Inferior parietal cortex (tissue), 1 donor: ENCODE results near the gene MAGOH.
A peak's percentile ranks its signal among the peaks of the same experiment; 100 is the strongest.
"Not testable (repeated sequence)": the region's sequence is repeated elsewhere in the genome, so short reads cannot be mapped to it uniquely, and the experiment has no call there.

Experiments
- DNase-seq: peaks from one replicate; pipeline ENCODE4 v3.0.0-alpha.2; 2016; ENCODE audit errors: extremely low spot score

Gene MAGOH

DNA sequence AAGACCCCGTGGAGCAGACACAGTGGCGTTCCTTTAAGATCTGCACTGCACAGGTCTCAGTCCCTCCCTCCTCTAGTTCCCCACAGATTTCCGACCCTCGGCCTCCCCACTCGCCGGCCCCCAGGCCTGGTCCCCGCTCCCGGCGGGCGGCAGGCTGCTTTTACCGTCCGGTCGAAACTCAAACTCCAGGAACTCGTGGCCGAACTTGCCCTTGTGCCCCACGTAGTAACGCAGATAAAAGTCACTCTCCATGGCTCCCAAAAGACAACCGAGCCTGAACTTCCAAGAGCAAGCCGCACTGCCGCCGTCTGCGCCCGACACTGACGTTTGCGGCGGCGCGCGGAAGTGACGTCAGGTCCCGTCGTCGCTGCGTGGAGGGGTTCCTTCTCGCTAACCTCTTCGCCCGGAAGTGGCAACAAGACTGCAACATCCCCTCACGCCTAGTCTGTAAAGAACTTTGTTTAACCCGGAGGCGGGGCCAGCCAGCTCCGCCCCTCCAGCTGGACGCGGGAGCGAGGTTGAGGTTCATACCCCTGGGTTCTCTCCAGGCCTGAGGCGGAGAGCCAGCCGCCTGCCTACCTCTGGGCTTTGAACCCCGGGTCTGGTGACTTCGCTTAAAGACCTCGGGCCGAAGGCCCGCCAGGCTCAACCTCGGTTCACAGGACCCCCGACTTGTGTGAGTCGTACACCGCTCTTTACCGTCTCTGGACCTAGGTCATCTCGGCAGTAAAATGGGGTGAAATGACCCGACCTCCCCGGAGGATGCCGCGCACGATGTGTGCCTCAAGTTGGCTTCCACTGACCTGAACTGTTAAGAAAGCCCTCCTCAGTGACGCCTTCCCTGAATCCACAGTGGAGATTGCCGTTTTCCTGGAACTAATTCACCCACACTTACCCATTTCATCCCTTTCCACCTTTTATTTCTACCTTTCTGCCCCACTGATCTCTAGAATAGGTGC, at the start of gene MAGOH:
Gene MAGOH, minus strand, starts transcription at position 322 of the 959 bp plus-strand sequence. Its CDS starts 70 bp downstream, at position 252.
- DNase-seq: peak; percentile 95

DNA sequence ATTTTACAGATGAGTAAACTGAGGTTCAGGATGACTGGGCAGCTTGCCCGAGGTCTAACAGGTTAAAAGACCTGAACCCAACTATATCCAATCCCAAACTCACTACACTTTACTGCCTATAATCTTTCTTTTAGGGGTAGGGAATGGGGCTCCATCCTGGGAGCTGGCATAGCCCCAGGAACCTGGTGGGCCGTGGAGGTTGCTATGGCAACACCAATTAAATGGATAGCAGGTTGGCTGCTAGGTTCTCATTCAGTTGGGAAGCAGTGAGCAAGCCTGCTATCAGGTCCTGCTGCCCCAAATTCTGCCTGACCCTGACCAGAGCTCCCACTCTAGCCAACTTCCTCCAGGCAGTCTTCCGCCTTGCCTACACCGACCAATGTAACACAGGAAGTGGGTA, 48.6 kb upstream of the MAGOH start:
- no peak for DNase-seq

DNA sequence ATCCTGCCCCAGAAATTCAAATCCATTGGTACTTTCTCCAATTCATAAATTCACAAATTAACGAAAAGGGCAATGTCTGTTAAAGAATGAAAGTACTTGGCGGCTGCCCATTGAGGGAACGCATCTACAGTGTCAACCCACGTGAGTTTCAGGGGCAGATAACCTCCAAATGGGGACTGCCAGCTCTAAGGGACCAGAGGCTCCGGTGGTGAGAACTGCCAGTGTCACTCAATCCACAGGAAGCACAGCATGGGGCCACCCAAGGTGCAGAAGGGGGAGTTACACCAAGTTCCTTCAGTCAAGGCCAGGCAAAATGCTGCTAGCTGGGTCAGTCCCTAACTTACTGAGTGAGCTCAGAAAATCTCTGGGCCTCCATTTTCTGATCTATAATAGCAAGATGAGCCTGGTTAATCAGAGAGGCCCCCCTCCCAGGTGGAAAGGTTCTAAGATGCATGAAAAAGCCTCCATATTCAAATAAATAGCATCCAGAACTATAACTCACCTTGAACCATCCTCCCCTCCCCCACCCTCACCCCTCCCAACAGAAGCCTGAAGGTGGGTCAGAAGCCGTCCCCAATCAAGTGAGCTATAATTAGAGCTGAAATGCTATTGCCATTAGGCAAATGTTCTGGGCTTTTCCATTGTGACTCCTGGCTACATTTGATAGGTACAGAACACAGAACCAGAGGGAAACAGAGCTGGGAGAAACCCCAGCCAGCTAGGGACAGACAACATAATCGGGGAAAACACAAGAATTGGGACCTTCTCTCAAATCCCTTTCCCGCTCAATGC, 47.8 kb upstream of the MAGOH start:
- no peak for DNase-seq

DNA sequence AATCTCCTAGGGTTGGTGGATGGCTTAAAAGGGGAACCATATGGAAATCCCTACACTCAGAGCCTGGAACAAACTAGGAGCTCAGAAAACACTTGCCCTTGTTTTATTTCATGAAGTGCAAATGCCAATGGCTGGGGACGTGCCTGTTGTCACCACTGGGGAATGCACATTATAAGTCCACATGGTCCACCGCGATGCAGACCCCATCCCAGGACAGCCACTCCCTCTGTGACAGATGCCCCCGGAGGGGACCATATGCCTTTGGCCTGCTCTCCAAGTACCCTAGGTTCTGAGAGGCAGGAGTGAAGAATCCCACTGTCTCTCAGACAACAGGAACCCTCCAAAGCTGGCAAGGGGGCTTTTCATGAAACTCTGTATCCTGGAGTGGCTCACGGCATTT, 47.2 kb upstream of the MAGOH start:
- no peak for DNase-seq

DNA sequence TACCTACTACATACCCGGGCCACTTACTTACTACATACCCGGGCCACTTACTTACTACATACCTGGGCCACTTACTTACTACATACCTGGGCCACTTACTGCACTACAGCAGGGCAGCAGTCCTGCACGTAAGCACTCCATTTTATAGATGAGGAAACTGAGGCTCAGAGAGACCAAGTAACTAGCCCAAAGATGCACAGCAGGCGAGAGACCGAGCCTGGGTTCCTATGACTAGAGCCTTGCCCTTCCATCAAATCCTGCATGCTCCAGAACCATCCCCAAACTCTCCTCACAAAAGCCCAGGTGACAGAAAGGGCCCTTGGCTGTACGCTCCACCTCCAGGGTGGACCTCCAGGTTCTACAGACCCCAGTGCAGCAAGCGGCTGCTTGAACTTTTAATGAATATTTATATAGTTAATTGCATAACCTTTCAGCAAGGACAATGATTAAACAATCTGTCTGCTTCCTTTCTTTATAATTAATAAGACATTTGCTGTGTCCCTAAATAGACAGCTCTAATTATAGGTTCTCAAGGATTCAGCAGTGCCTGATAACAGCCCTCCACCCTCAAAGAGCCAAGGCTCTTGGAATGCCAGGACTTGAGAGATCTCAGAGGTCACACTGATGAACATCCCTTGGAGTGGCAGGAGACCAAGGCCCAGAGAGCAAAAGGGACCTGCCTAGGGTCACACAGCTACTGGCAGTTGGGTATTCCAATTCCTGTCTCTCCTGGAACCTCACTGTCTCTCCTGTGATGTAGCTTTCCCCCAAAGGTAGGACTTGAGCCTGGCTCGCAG, 46.1 kb upstream of the MAGOH start:
- no peak for DNase-seq

DNA sequence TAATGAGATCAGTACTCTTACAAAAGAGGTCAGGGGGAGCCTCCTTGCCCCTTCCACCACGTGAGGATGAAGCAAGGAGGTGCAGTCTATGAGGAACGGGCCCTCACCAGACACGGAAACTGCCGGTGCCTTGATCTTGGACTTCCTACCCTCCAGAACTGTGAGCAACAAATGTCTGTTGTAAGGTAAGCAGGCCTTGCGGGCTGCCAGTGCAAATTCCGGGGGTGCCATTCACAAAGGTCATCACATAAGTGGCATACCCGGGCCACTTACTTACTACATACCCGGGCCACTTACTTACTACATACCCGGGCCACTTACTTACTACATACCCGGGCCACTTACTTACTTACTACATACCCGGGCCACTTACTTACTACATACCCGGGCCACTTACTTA, 44.8 kb upstream of the MAGOH start:
- not testable (repeated sequence) for DNase-seq

- no peak for DNase-seq
These were observed 42.8 kb upstream of the MAGOH start for GRCh38 chr1:53281133-53281532.

DNA sequence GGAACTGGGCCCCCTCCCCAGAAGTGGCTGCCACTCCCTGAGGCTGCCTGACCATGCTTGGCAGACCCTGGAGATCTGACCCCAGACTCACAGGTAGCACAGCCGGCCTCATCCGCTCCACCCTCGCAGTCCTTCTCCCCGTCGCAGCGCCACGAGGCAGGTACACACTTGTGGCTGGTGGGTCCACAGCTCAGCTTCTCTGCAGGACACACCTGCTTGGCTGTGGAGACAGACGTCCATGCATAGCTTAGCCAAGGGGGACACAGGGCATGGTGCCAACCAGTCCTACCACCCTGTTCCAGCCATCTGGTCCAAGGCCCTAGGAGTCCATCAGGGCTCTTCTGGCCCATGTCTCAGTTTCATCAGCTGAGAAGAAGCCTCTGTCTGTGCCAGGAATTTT, 42.2 kb upstream of the MAGOH start:
- DNase-seq: no peak

DNA sequence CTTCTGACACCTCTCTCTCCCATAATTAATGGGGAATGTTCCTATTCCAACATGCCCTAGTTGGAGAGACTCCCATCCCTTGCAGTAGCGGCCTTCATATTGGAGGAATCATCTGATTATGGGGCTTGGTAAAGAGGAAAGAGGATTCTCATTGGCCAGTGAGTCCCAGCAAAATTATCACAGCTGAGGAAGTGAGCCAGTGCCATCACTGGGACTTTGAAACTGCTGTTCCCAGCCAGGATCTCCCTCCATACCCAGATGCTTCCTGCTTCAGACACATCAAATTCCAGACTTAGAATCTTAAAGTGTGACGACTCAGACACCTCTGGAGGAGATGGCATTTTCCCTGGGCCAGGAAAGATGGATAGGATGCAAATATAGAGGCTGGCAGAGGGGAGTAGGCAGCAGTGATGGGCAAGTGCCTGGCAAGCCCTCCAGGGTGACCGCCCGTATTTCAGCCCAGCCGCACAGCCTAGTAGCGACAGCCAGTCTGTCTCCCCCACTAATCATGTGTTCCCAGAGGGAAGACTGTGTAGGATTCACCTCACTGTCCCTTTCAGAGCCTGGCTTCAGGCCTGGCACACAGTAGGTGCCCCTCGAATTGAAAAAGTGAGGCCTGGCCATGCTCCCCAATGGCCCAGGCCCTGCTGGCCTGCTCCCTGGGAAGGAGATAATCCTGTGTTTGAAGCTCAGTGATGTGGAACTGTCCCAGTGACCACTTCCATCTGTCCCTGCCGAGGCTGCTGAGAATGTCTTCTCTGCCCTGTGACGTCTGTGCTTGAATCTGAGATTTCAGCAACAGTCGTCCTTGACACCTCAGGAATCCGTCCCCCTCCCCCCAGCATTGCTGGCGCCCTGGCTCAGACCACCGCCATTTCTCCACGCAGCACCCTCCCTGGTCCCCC, 41.2 kb upstream of the MAGOH start:
- DNase-seq: no peak

DNA sequence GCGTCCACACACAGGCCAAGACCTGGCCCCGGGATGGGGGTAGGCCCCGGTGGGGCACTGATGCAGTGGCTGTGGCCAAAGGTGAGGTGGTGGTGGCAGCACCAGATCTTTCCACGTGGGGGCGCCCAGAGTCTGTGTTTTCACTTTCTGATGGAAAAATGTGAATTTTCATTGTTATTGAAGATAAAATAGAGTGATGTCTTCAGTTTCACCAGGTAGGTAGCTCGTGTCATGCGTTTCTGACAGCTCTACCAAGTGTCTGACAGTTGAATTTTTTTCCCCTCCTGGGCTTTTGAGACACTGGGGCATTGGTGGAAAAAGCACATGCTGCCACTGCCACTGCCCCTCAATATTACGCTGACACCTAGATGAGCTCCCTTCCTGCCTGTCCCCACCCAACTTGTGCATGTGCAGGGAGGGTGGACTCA, 40.0 kb upstream of the MAGOH start:
- peak; percentile 65 for DNase-seq

DNA sequence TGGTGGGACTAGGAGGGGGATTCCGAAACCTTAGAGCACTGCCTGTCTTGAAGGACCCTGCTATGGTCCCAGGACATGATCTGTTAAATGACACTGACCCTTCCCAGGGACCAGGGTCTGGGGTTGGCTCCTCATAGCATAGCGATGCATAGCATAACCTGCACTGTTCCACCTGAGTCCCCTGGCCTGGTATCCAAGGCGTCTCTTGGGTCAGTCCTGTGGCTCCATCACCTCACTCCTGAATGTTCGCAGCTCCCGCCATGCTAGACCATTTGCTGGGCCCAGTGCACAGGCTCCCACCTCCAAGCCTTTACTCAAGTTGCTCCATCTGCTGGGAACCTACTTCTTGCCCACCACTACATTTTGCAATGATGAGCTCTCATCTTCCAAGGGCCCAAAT, 39.0 kb upstream of the MAGOH start:
- DNase-seq: no peak

- DNase-seq: no peak
These were observed 38.6 kb upstream of the MAGOH start for GRCh38 chr1:53276902-53277281.

DNA sequence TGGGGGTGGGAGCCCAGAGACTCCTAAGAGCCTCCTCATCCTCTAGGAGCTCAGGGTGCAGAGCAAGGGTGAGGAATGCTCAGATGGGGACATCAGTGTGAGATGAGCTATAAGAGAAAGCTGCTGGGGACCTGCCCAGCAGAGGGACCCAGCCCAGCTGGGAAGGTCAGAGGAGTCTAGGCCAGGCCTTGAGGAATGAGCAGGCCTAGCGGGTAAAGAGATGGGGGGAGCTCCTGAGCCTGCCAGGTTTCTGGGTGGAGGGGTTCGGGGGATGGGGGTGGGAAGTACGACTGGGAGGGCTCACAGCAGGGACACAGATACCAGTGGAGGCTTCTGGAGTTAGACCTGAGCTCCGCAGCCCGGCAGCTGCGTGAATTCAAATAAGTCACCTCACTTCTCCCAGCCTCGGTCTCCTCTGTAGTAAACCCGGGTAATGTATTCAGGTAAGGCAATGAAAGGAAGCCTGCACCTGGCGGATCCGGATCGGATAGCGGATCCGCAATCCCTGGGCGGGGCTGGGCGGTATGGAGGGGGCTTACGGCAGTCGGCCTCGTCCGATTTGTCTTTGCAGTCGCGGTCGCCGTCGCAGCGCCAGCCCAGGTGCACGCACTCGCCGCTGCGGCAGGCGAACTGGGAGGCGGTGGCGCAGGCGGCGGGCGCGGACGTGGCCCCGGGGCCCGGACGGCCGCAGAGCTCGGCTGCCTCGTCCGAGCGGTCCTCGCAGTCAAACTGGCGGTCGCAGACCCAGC, 38.0 kb upstream of the MAGOH start:
- DNase-seq: no peak

GRCh38 chr1:53275566-53275965, 37.2 kb upstream of the MAGOH start:
- no peak for DNase-seq

DNA sequence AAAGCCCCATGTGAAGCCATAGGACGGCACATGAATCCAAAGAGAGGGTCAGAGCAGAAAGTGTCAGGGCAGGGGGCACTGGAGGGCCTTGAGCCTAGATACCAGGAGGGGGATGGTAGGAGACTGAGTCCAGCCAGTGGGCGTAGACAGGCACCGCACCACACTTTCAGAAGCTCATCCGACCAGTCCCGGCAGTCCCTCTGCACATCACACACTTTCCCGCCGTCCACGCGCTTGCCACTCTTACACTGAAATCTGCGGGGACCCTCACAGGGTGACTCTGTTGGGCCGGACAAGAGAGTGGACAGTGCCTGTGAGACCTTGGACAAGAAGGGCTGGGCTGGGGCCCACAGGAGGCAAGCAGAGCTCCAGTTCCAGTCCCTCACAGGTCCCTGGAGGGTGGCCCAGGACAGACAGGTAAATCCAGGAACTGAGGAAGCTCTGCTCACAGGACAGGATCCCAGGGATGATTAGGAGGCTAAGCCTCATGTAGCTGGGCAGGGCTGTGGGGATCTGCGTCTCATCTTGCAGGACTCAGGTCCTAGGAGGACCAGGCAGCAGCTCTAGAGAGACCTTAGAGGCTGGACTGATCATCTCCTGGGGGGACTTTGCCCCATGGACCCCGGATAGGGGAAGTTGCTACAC, 36.3 kb upstream of the MAGOH start:
- DNase-seq: no peak

- no peak for DNase-seq
These were observed 35.7 kb upstream of the MAGOH start for GRCh38 chr1:53274026-53274425.

DNA sequence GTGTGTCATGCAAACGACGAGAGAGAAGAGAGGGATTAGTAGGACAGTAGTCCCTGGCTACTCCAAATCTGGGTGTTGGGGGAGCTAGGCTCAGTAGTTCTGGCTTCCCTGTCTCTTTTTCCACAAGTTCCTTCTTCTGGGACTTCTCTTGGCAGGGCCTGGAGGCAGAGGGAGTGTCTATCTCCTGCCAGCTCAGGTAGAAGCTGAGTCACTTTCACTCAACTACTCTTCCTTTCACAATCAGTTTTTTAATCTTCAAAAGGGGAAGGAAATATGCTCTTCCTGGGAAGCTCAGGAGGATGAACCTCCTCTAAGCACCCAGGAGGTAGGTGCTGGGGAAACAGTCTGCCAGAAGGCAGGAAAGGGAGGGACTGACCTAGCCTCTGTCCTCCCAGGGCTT, 35.2 kb upstream of the MAGOH start:
- no peak for DNase-seq

GRCh38 chr1:53272349-53272748, 34.0 kb upstream of the MAGOH start:
- DNase-seq: no peak

DNA sequence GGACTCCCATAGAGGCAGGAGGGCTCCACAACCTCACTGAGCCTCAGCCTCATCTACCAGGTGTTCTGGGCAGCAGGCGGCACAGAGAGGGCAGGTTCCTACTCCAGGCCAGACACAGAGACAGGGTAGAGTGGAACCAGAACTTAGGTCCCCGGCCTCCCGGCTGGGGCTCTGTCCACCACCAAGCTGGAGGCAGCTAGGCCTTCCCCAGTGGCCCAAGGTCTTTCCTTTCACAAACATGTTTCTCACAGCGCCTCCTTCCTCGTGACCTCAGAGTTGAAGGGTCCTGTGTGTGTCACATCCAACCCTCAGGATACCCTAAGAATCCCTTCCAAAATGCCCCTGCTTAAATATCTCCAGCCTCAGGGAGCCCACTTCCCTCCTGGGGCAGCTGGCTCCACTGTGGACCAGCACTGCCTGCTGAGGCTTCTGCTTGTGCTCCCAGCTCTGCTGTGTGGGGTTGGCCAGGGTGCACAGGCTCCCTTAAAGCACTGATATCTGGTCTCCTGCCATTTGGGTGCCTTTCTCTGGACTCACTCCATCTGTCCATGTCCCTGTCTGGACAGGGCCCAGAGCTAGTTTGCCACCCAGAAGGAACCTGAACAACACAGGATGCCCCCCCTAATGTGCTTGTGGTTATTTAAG, 33.2 kb upstream of the MAGOH start:
- DNase-seq: no peak
